Ovary (tissue), 9 donors: ENCODE results near the gene DLG5. TPM values are rescaled to one million over a fixed set of nuclear protein-coding genes. Genes with fewer than 3 reads are reported as not detected.

Experiments used
- DNase-seq, 5 donors: peaks; one replicate each; pipeline ENCODE4 v3.0.0-alpha.2; 2019 to 2020
- H3K27ac ChIP-seq, 2 donors: fragments of 200-600 bp; one replicate each; pipeline versions ENCODE4 v1.5.1 to v1.8.0; 2019 to 2022
- H3K27me3 ChIP-seq: fragments of 200-600 bp; one replicate; pipeline ENCODE4 v1.8.0; 2022
- H3K36me3 ChIP-seq: fragments of 200-600 bp; sonication (generic); one replicate; pipeline ENCODE4 v1.5.1; 2019
- H3K4me1 ChIP-seq: one replicate; pipeline ENCODE4 v1.8.1; 2013; ENCODE audit warnings: mild to moderate bottlenecking, moderate library complexity; ENCODE audit not compliant: insufficient read depth
- H3K4me3 ChIP-seq: fragments of 200-600 bp; sonication (generic); one replicate; pipeline ENCODE4 v1.5.1; 2017
- H3K9me3 ChIP-seq, 2 donors: fragments of 200-600 bp in 1 of 2; sonication (generic) in 1 of 2; one replicate each; pipeline versions ENCODE4 v1.5.1 to v1.8.1; 2013 to 2019; ENCODE audit warnings: mild to moderate bottlenecking in 1 of 2, moderate library complexity in 1 of 2
- EP300 ChIP-seq: sonication (generic); formaldehyde crosslinking; IDR thresholded peaks from one replicate; pipeline ENCODE4 v1.6.1; 2017; ENCODE audit warnings: antibody characterized with exemption
- POLR2A ChIP-seq: fragments of 450-650 bp; IDR thresholded peaks from one replicate; pipeline ENCODE4 v1.6.1; 2017; ENCODE audit warnings: antibody characterized with exemption, mild to moderate bottlenecking, moderate library complexity
- WGBS, 3 donors: extraction: QIAGEN DNeasy Blood & Tissue Kit in 1 of 3; methylation state at CpG; one replicate each; pipeline versions ENCODE4 v1.1.5 to v1.1.7; 2013 to 2017; 5-methylcytosine and 5-hydroxymethylcytosine counted together
- intact Hi-C, 4 donors: fragments of 100-400 bp; cut with DNase I; formaldehyde crosslinking; loops; one replicate each; pipeline versions ENCODE4 v1.11.0 to v1.15.1; 2022 to 2023
- polyA plus RNA-seq, 2 donors: library from polyadenylated mRNA; stranded (reverse); fragments of 200-250 nt in 1 of 2; fragments of 350-450 nt in 1 of 2; fragmentation: Illumina TruSeq in 1 of 2; extraction: RNeasy Lipid Tissue Mini Kit (QIAGEN cat#74804) in 1 of 2; gene quantifications; one replicate each; pipeline ENCODE4 v1.2.3, GENCODE V29; 2013 to 2014
- total RNA-seq, 7 donors: library from RNA; depleted of rRNA in 2 of 7; stranded (reverse); fragments of >200 nt in 2 of 7; fragmentation: NEBNext Ultra II Directional in 3 of 7; extraction: Animal tissue kit (Norgen Biotek cat#: 25700) in 3 of 7; gene quantifications; one replicate each; pipeline versions ENCODE4 v1.1.0 to v1.2.4, GENCODE V29; 2016 to 2023
- TF ChIP-seq, protein P1 (sequence below), 3 donors: fragments of 450-650 bp in 2 of 3; fragments of 200-600 bp in 1 of 3; IDR thresholded peaks; one replicate each; pipeline versions ENCODE4 v1.5.1 to v1.8.0; 2016 to 2022; ENCODE audit warnings: antibody characterized with exemption in 3 of 3, mild to moderate bottlenecking in 1 of 3
- donor health status: DM: no; HTN: no; CAD: no; lungs with moderate emphysema.
- donor health status: DM: no; HTN: no; CAD: no.
- donor health status: Bipolar disorder and iron deficiency.
- donor health status: DM: yes; HTN: yes; CAD: no.
- donor health status: DM: no; HTN: no; CAD: no.
- donor health status: DM: yes; HTN: yes; CAD: no.

The DLG5 gene
- total and polyA plus RNA-seq, 9 donors = 29.1 to 71.9 (median 42.8) TPM

- H3K4me1 ChIP-seq = peaks cover 8% of the 10 kb centered on the region
- no peak for TF ChIP-seq POLR2A
- TF ChIP-seq, protein P1, sequence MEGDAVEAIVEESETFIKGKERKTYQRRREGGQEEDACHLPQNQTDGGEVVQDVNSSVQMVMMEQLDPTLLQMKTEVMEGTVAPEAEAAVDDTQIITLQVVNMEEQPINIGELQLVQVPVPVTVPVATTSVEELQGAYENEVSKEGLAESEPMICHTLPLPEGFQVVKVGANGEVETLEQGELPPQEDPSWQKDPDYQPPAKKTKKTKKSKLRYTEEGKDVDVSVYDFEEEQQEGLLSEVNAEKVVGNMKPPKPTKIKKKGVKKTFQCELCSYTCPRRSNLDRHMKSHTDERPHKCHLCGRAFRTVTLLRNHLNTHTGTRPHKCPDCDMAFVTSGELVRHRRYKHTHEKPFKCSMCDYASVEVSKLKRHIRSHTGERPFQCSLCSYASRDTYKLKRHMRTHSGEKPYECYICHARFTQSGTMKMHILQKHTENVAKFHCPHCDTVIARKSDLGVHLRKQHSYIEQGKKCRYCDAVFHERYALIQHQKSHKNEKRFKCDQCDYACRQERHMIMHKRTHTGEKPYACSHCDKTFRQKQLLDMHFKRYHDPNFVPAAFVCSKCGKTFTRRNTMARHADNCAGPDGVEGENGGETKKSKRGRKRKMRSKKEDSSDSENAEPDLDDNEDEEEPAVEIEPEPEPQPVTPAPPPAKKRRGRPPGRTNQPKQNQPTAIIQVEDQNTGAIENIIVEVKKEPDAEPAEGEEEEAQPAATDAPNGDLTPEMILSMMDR (IDR thresholded peaks at IDR 0.05) = no peak
- TF ChIP-seq EP300 = no peak
- peak overlapping the region; percentile 79 to 87 for H3K27ac ChIP-seq
- peak overlapping the region; percentile 92 for H3K4me3 ChIP-seq
- H3K36me3 ChIP-seq = no peaks in the 10 kb centered on the region
- 31 to 36% (median 33%) methylated on average over 20 of the region's 20 CpGs for WGBS, 3 donors
- intact Hi-C loops = loop anchor here in 3 of 4 donors (5.0 to 10.0 kb wide), 3 partner anchors 47 to 83 kb away; no protein-coding TSS in a partner anchor
- DNase-seq = peak in 2 of 5 donors; percentile 41 to 49
- H3K9me3 ChIP-seq = no peaks in the 10 kb centered on the region
- no peaks in the 10 kb centered on the region for H3K27me3 ChIP-seq
Observed at GRCh38 chr10:77927402-77928246, 1.1 kb upstream of the DLG5 start.

- Histone ChIP-seq H3K27me3 (no peaks in the 10 kb centered on the region), H3K9me3 (no peaks in the 10 kb centered on the region), H3K27ac (peak overlapping the region; percentile 79 to 87), H3K36me3 (no peaks in the 10 kb centered on the region), H3K4me1 (peaks cover 16% of the 10 kb centered on the region), H3K4me3 (peak overlapping the region; percentile 92)
- no peak for TF ChIP-seq POLR2A
- intact Hi-C loops = loop anchor here in 3 of 4 donors (5.0 to 10.0 kb wide), 3 partner anchors 49 to 81 kb away; no protein-coding TSS in a partner anchor
- WGBS, 3 donors = 0 to 1% (median 1%) methylated on average over 50 to 73 of the region's 73 CpGs
- DNase-seq = peak; percentile 62 to 75 (median 71)
Observed at GRCh38 chr10:77925795-77926565, 575 bp downstream of the DLG5 start.

DNA sequence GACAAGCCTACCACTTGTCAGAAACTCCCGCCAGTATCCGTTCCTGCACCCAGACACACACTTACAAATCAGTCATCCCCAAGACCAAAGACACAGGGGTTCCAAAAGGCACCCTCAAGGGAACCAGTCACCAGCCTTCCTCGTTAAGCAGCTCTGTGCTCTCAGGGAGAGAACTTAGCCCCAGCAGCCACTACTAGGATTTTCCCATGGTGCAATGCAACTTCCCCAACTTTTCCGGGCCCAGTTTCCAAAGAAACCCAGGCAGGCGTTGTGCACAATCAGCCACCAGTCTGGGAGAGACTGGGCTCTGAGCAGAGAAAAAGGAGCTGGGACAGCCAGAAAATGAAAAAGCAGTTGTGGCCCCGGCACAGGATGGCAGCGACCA is 1.2 kb downstream of the DLG5 start:
- intact Hi-C loops = loop anchor here in 3 of 4 donors (5.0 to 10.0 kb wide), 3 partner anchors 49 to 81 kb away; no protein-coding TSS in a partner anchor
- WGBS, 3 donors = 3 to 9% (median 4%) methylated on average over 7 of the region's 7 CpGs
- peaks cover 18% of the 10 kb centered on the region for H3K4me1 ChIP-seq
- TF ChIP-seq POLR2A = peak; percentile 37
- TF ChIP-seq, protein P1 (IDR thresholded peaks at IDR 0.05) = no peak
- H3K27me3 ChIP-seq = no peaks in the 10 kb centered on the region
- H3K4me3 ChIP-seq = peak overlapping the region; percentile 92
- no peaks in the 10 kb centered on the region for H3K9me3 ChIP-seq
- peak in 4 of 5 donors; percentile 41 to 59 (median 50) for DNase-seq
- no peaks in the 10 kb centered on the region for H3K36me3 ChIP-seq
- H3K27ac ChIP-seq = peak overlapping the region; percentile 79 to 87

- no peaks in the 10 kb centered on the region for H3K36me3 ChIP-seq
- no peaks in the 10 kb centered on the region for H3K9me3 ChIP-seq
- DNase-seq = no peak
- no peak overlapping the region for H3K4me3 ChIP-seq
- H3K27ac ChIP-seq = no peak overlapping the region
- H3K27me3 ChIP-seq = no peaks in the 10 kb centered on the region
- H3K4me1 ChIP-seq = peaks cover 25% of the 10 kb centered on the region
- intact Hi-C loops = loop anchor here in 3 of 4 donors (2.0 to 10.0 kb wide), 3 partner anchors 52 to 78 kb away; no protein-coding TSS in a partner anchor
- 75 to 83% (median 76%) methylated on average over 8 of the region's 8 CpGs for WGBS, 3 donors
- no peak for TF ChIP-seq POLR2A
Observed at GRCh38 chr10:77922566-77923179, 3.9 kb downstream of the DLG5 start.

DNA sequence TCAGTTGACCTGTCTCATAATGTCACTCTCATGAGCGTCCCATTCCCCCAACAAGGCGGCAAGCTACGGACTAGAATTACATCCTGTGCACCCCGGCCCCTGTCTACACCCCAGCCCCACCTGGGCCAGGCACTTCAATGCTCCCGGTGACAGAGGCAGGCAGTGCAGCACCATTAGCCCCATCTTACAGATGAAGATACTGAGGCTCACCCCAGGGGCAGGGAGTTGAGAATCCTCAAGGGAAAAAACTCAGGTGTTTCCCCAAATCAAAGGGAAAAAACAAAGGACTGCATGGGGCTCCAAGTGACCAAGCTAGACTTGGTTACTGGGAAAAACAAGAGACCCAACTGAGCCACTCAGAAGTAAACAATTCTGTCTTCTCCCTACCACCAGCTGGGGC is 4.5 kb downstream of the DLG5 start:
- intact Hi-C loops = loop anchor here in 3 of 4 donors (2.0 to 10.0 kb wide), 3 partner anchors 53 to 77 kb away; no protein-coding TSS in a partner anchor
- Histone ChIP-seq H3K27ac (no peak overlapping the region), H3K9me3 (no peaks in the 10 kb centered on the region), H3K4me3 (no peak overlapping the region), H3K4me1 (peaks cover 25% of the 10 kb centered on the region), H3K27me3 (no peaks in the 10 kb centered on the region), H3K36me3 (no peaks in the 10 kb centered on the region)
- TF ChIP-seq, protein P1 (IDR thresholded peaks at IDR 0.05) = no peak
- TF ChIP-seq POLR2A (no peak), EP300 (no peak)
- 95 to 96% (median 95%) methylated on average over 5 of the region's 5 CpGs for WGBS, 3 donors
- DNase-seq = no peak
